HL-60 (cell line): ENCODE results near the gene FILIP1L.

Experiments used
- DNase-seq, 2 experiments: peaks; one replicate each; pipeline ENCODE4 v3.0.0-alpha.2; 2010 to 2020; ENCODE audit warnings: low read depth in 1 of 2, low spot score in 1 of 2
- H3K27ac ChIP-seq: fragments of 250-450 bp; sonication (Bioruptor Pico); replicated peaks from 2 replicates; pipeline ENCODE4 v1.5.1; 2020; ENCODE audit warnings: mild to moderate bottlenecking, moderate library complexity
- H3K27me3 ChIP-seq: fragments of 250-450 bp; sonication (Bioruptor Pico); 2 replicates; pipeline ENCODE4 v1.5.1; 2021; ENCODE audit warnings: mild to moderate bottlenecking, moderate library complexity; ENCODE audit not compliant: insufficient read depth, poor library complexity, severe bottlenecking
- H3K4me3 ChIP-seq: replicated peaks from 2 replicates; pipeline ENCODE4 v1.5.1; 2011; ENCODE audit warnings: mild to moderate bottlenecking, control low read depth, low read length; ENCODE audit not compliant: insufficient read depth
- CTCF ChIP-seq: IDR thresholded peaks from one replicate; pipeline ENCODE4 v1.5.1; 2011; ENCODE audit warnings: low read length, control low read depth, inconsistent platforms; ENCODE audit not compliant: insufficient read depth
- GABPA ChIP-seq: IDR thresholded peaks from 2 replicates; pipeline ENCODE4 v1.6.1; 2012; ENCODE audit warnings: low read depth
- POLR2AphosphoS5 ChIP-seq: IDR thresholded peaks from 2 replicates; pipeline ENCODE4 v1.6.1; 2012; ENCODE audit warnings: low read depth
- REST ChIP-seq: IDR thresholded peaks from 2 replicates; pipeline ENCODE4 v1.6.1; 2012; ENCODE audit warnings: low read depth; ENCODE audit not compliant: insufficient replicate concordance
- SPI1 ChIP-seq: IDR thresholded peaks from 2 replicates; pipeline ENCODE4 v1.6.1; 2012; ENCODE audit warnings: low read depth, mild to moderate bottlenecking, borderline replicate concordance

FILIP1L gene

GRCh38 chr3:99954914-99955644 is 159.2 kb downstream of the FILIP1L start:
- no peak for DNase-seq
- no peak overlapping the region for H3K27ac ChIP-seq
- H3K4me3 ChIP-seq, result no peak overlapping the region
- TF ChIP-seq SPI1 (no peak), REST (no peak), GABPA (no peak), POLR2AphosphoS5 (no peak), CTCF (no peak)
- H3K27me3 ChIP-seq, result no peaks in the 10 kb centered on the region

GRCh38 chr3:99953596-99953995 is 160.7 kb downstream of the FILIP1L start:
- TF ChIP-seq GABPA (no peak), CTCF (no peak), POLR2AphosphoS5 (no peak), SPI1 (no peak), REST (no peak)
- DNase-seq, result no peak
- H3K27me3 ChIP-seq, result no peaks in the 10 kb centered on the region
- no peak overlapping the region for H3K4me3 ChIP-seq
- H3K27ac ChIP-seq, result no peak overlapping the region

GRCh38 chr3:99952306-99952705 is 162.0 kb downstream of the FILIP1L start:
- Histone ChIP-seq H3K27me3 (no peaks in the 10 kb centered on the region), H3K27ac (no peak overlapping the region), H3K4me3 (no peak overlapping the region)
- DNase-seq, result no peak
- TF ChIP-seq CTCF (no peak), SPI1 (no peak), REST (no peak), POLR2AphosphoS5 (no peak)
